T follicular helper cell (primary cell): ENCODE data around the gene PRKAR2B.
"Not testable (repeated sequence)": the region's sequence is repeated elsewhere in the genome, so short reads cannot be mapped to it uniquely, and the experiment has no call there.

ENCODE experiments used
- DNase-seq: peaks from one replicate; pipeline ENCODE4 v3.0.0-alpha.2; 2020; ENCODE audit warnings: low read depth

The PRKAR2B gene

DNA sequence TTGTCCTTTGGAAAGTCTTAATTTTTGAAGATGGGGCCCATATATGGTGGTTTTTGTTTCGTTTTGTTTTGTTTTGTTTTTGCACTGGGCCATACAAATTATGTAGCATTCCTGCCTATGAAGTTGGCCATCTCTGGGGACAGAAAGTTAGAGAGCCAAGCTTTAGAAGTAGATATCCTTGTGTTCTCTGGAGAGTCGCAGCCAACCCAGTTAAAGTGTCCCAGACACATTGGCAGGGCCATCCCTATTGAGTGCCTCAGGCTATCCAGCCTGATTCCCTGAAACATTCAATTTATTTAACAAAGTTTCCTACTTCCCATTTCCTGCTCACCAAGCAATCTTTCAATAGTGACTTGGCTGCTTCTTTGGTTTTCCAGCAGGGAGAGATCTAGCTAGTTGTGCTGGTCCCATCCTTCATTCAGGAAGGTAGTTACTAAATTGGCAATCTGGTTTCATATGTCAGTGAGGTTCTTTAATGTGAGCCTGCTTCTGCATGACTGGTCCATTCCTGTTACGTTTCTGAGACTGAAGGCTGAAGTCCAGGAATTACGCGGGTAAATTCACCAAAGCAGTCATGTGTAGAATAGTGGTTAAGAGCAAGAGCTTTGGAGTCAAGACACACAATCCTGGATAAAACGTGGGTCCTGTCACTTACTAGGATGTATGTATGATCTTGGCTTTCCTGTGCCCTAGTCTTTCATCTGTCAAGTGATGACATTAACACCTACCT is 75.0 kb downstream of the PRKAR2B start:
- no peak for DNase-seq

DNA sequence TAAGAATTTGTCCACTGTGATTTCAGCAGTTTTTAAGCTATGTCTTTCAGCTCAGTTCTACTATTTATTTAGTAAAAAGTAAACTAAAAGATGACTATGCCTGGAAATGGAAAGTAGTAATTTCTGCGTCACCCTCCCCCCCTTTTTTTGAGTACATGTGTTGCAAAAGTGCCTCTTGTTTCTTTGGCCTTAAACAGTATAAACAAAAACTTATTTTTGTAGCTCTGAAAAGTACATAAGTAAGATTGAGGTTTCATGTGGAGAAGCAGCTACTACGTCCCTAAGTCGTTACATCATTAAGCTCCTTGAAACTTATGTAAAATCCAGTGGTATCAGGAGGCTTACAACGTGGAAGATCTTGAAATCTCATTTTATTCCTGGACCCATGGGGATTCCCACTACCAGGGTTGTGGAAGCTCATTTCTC is 78.0 kb downstream of the PRKAR2B start:
- no peak for DNase-seq

DNA sequence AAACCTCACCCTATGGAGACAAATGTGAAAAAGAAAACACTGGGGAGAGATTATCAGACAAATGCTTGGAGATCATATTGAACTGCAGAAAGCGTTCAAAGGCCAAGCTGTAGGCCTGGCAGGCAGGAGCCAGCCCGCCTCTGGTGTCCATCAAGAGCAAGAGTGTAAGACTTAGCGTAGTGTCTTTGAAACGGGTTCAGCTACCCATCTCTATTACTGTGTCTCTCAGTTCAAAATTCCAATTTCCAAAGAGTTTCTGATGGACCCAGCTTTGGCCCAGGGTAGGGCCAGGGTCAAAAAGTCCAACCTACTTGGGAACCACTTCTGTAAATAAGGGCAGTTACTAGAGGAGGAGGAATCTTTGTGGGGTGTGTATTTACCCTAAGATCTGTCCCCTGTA is 78.9 kb downstream of the PRKAR2B start:
- no peak for DNase-seq

DNA sequence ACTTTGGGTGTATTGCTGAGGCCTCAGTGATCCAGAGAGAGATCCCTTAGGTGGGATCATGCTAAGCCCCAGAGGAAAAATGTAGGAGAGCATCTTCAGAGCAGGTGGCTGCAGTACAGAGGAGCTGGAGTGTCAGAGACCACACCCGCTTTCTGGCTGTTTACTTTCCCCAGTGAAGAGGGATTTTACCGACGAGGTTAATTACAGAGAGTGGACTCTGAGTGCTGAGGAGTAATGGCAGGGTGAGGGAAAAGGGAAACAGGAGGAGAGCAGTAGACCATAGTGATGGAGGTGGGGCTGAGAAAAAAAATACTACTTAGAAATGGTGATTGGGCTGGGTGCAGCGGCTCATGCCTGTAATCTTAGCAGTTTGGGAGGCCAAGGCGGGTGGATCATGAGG is 81.0 kb downstream of the PRKAR2B start:
- no peak for DNase-seq

DNA sequence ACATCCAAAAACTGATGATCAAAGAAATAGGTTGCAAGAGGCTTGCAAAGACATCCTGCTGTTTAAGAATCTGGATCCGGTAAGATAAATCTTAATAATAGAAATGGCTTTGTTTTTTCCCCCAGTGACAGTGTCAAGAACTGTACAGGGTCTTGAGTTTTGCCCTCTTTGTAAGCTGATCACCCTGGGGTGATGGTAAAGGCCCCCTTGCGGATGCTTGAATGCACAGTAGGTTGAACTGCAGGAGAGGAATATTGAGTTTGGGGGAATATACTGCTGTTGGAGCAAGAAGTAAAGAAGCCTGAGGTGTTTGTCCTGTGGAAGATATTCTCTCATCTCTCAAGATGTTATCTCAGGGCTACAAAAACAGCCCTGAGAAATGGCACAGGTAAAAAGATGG is 83.7 kb downstream of the PRKAR2B start:
- no peak for DNase-seq

DNA sequence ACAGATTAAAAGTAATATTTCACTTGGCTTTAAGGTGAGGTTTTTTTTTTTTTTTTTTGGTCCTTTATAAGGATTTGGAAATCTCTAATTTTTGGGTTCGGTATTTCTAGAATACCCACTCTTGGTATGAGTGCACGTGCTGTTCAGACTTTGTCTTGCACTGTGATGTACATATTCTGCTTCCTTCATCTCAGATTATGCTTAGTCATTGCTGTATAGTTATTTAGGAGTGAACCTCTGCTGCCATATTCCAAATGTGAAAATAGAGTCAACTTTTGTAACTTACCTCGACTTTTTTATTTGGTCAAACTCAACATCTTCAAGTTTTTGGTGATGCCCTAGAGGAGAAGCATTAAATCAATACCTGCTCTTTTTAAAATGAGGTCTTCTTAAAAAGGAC is 84.2 kb downstream of the PRKAR2B start:
- no peak for DNase-seq

DNA sequence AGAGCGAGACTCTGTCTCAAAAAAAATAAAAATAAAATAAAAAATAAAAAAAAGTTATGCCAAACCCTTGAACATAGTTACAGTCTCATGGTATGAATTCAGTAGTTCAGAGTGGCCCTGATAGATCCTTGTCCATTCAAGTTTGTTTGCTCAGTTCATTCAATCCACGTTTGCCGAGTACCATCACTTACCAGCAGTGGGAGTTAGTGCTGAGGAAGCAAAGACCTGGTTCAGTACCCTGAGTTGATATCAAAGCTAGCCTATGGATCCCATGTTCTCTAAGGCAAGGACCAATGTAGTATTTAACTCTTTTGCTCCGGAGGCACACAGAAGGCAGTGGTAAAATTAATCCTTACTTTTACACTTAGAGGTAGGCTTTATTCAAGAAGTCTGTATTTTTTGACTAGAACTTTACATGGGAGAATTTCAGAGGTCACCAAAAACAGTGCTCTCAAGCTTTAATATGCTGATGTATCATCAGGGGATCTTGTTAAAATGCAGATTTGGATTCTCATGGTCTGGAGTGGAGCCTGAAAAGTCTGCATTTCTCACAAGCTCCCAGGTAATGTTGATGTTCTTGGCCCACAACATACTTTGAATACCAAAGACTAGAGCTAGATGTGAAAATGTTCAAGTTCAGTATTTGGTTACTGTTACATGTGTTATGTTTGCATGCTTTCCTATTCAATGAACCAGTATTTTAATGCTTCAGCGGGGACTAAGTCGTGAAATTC is 86.1 kb downstream of the PRKAR2B start:
- DNase-seq = no peak

DNA sequence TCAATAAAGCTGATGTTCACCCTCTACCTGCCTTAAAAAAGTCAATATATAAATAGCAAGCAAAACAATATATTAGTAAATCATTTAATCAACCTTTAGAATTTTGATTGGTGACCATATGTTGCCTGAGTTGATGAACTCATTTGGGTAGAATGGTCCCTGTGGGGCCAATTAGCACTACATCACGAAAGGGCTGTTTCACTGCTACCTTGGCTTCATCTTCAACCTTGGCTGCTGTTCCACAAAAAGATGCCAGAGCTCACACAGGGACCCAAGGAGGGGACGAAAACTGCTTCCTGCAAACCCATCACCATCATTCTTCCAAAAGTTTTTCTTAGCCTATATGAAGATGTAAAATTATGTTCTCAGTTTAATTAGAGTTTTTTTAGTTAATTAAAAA is 88.9 kb downstream of the PRKAR2B start:
- DNase-seq = no peak

DNA sequence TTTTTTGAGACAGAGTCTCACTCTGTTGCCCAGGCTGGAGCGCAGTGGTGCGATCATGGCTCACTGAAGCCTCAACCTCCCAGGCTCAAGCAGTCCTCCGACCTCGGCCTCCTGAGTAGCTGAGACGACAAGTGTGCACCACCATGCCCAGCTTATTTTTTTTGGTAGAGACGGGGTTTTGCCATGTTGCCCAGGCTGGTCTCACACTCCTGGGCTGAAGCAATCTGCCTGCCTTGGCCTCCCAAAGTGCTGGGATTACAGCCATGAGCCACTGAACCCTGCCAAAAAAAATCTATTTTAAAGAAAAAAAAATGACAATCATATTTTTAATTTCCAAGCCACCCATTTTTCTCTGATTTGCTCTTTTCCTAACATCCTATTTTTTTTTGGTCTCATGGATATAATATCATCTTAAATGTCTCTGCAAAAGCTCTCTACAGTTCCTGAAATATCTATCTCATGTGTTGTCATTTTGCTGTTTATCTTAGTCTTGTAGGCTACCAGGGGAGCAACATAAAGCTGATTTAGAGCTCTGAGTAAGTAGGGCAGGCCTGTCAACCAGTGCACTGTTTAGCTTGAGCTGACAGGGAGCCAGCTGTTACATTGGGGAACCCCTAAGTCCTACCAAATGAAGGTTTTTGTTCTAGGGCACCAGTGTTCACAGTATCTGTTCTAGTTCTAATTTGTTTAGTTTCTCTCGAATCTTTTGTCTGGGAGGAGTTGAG is 94.4 kb downstream of the PRKAR2B start:
- no peak for DNase-seq

DNA sequence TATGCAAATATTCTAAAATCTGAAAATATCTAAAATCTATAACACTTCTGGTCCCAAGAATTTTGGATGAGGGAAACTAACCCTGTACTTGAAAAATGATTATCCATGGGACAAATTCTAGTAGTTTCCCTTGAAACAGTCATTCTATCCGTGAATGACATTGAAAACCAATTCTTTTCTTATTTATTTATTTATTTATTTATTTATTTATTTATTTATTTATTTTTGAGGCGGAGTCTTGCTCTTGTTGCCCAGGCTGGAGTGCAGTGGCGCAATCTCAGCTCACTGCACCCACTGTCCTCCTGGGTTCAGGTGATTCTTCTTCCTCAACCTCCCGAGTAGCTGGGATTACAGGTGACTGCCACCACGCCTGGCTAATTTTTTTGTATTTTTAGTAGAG is 99.4 kb downstream of the PRKAR2B start:
- not testable (repeated sequence) for DNase-seq

DNA sequence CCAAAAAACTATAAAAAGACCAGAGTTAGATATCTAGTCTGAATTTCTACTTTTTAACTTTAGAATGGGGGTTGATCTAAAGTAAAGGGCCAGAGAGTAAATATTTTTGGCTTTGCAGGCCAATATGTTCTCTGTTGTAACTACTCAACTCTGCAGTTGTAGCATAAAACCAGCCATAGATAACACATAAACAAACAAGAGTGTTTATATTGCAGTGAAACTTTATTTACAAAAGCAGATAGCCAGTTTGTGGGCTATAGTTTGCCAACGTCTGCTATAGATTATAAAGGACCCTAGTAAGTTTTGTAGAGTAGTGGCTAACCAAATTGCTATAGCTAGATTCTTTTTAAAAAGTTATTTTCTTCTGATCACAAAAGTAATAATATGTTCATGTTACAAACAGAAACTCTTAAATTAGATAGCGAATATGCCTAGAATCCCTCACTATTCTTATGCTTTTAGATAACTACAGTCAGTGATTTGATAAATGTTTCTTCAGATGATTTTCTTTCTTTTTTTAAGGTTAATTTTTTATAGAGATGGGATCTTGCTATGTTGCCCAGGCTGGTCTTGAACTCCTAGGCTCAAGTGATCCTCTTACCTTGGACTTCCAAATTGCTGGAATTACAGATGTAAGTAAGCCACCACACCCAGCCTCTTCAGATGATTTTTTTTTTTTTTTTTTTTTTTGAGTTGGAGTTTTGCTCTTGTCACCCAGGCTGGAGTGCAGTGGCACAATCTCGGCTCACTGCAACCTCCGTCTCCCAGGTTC is 100.7 kb downstream of the PRKAR2B start:
- DNase-seq = no peak

DNA sequence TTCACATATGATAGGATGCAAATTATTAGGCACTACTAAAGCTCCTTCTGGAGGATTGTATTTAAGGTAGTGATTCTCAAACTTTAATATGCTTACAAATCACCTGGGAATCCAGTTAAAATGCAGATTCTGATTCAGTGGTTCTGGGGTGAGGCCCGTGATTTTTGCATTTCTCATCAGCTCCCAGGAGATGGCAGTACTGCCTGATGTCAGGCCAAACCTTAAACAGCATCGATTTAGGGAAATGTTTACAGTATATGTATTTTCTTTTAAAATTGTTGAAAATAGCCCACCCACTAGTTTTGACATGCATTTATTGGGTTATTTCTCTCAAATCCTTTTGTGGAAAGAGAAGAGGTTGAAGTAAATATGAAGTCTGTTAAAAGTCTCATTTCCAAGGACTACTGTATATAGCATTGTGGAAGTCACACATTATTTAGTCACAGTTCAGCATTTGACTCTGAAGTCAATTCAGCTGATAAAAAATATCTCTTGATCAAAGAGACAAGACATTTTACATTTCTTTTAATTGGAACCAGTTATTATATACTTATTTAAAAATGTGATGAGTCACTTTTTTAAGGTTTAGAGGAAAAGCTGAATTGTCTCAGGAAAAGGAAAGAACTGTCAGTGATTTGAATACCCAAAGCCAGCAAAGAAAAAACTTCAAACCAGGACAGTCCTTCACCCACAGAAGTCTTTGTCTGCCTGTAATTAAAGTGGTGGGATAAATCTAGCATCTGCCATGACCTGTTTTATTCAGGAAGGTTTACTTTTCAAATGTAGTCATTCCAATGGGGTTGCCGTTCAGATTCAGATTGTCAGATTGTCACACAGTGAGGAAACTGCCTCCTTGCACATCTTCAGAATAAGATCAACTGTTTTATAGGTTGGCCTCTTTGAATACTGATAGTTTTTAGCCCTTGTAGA is 103.2 kb downstream of the PRKAR2B start:
- DNase-seq = peak; percentile 19

DNA sequence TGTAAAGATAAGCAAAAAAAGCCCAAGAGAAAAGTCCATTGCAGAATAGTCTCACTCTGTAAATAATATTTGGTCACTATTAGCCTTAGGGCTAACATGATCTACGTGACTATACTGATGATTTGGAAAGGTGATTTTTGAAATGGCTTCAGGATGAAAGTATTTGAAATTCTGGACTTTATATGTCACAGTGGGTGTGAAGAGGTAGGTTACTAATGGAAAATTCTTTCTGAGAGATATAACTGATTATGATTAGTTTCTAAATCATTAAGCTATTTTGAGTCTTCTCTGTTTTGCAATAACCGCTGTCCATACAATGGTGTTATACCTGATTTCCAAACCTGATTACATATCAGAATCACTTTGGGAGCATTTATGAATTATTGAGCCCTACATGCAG is 104.2 kb downstream of the PRKAR2B start:
- no peak for DNase-seq

DNA sequence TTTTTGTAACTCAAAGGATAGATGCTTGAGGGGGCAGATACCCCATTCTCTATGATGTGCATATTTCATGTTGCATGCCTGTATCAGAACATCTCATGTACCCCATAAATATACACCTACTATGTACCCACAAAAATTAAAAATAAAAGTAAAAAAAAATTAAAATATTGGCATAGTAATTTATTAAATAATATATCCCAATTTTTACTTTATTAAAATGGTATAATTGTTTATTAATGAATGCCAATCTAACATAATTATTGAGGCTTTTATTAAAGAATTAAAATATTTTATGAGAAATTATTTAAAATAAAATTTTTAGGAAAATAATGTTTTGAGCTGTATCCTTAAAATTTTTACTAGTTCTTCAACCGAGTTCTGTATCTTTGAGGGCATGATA is 105.4 kb downstream of the PRKAR2B start:
- DNase-seq = no peak

DNA sequence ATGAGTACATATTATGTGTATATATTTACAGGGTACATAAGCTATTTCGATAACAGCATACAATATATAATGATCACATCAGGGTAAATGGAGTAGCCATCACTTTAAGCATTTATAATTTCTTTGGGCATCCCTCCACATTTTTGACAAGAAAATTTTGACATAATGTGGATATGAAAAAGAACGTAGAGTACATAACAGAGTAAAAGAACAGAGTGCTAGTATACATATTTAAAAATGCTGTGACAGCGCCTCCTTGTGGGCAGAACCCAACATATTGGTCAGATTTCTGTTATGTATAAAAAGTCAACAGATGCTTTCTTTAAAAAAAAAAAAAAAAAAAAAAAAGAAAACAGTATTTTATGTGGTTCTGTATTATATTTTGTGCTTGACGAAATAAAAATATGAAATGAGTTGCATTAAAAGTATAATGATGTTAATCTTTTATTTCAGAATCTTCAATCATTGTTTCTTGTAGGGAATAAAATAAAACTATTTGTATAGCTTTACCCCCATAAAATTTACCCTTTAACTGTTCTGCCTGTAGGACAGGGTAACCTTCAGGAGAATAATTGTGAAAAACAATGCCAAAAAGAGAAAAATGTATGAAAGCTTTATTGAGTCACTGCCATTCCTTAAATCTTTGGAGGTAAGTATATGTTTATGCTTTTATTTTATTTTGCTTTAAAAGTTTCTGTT is 106.0 kb downstream of the PRKAR2B start:
- peak; percentile 69 for DNase-seq

DNA sequence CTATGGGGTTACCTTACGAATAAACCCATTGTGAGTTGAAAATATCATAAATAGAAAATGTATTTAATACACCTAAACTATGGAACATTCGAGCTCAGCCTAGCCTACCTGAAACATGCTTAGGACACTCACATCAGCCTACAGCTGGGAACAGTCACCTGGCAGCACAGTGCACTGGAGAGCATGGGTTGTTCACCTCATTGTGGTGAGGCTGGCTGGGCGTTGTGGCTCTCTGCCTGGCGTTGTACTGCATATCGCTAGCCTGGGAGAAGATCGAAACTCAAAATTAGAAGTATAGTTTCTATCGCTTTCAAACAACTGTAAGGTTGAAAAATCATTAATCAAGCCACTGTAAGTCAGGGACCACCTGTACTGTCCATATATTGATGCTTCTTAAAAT is 107.0 kb downstream of the PRKAR2B start:
- no peak for DNase-seq

DNA sequence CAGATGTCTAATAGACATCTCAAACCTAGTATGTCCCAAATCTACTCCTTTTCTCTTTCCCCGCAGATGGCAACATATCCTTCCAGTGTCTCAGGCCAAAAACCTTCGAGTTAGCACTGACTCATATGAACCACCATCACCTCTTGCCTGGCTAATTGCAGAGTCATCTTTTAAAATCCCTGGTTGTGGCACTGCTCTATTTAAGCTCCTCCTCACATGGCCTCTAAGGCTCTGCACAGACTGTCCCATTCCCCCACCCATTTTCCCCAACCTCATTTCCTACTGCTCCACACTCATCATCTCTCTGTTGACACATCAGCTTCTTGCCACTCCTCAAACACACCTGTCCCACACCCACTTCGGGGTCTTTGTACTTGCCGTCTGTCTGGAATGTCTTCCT is 107.5 kb downstream of the PRKAR2B start:
- no peak for DNase-seq

DNA sequence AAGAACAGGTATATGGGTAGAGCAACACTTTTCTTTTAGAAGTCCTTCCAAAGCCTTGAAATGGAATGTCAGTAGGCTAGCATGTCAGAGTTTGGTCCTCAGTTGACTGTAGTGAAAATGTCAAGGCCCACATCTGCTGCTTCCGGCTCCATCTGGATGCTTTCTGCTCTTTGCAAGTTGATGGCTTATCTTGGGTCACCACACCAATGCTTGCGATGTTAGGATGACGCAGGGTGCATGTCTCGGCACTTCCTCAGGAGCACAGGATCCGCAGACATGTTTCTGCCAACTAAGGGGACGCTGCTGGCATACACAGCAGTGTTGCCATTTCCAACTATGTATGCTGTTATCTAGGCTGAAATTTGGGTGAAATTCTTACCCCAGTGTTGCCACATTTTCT is 110.3 kb downstream of the PRKAR2B start:
- no peak for DNase-seq

DNA sequence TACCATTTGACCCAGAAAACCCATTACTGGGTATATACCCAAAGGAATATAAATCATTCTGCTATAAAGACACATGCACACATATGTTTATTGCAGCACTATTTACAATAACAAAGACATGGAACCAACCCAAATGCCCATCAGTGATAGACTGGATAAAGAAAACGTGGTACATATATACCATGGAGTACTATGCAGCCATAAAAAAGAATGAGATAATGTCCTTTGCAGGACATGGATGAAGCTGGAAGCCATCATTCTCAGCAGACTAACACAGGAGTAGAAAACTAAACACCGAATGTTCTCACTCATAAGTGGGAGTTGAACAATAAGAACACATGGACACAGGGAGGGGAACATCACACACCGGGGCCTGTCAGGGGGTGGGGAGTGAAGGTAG is 111.2 kb downstream of the PRKAR2B start:
- not testable (repeated sequence) for DNase-seq

DNA sequence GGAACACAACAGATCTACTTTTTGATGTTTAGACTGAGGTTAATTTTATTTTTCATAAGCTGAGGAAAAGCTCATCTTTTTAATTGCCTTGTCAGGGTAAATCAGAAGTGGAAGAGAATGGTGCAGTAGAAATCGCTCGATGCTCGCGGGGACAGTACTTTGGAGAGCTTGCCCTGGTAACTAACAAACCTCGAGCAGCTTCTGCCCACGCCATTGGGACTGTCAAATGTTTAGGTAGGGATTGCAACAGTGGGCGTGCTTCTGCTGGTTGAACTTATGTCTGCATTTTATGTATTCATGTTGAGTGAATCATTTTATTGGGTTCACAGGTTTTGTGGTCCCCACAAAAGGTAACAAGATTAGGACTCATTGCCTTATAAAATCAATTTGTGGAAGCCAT is 112.6 kb downstream of the PRKAR2B start:
- DNase-seq = no peak
